ENCODE results near the gene CSPG4. TPM values are rescaled to one million over a fixed set of nuclear protein-coding genes. Genes with fewer than 3 reads are reported as not detected.
A peak's percentile ranks its signal among the peaks of the same experiment; 100 is the strongest.

Gene CSPG4
- total and polyA plus RNA-seq, 9 of the 15 experiments (the other 6 are each of a cell fraction or from before 2014, with no cell fraction given), result under 0.01 to 0.07 (median 0.04) TPM; not detected in 5

DNA sequence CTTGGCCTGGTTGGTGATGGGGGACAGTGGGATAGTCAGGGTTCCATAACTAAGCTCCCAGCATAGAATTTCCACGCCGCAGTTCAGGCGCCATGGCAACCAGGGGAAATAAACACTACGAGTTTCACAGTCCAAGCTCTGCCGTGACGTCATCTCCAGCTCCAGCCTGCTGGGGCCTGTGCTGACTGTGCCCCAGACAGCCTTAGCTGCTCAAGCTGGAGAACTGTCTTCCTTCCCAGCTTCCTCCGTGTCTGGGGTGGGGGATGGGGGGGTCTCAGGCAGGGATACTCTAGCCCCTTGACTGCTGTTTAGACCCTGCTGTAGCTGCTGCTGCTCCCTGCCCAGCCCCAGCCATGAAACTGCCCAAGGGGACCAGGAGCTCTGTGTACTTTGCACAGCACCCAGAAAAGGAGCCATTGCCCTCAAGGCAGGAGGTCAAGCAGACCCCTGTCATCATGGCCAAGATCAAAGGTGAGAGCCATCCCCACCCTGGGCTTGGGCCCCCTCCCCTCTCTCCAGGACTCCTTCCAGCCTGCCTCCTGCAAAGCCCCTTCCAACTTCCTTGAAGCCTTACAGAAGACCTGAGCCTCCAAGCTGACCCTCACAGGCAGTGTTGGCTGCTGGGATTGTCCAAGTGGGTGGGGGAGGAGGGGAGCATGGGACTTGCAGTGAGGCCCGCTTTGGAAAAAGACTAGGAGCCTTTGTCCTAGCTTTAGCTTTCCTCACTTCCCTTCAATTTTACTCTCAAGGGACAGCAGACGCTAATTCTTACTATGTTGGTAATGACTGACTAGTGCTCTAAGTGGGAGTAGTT lies 11.4 kb upstream of the CSPG4 start (continued):
- peak; percentile 92 for TF ChIP-seq RFX1 (IDR thresholded peaks at IDR 0.05)
- no peak for TF ChIP-seq SMAD2 (IDR thresholded peaks at IDR 0.05; ENCODE audit: low read depth, low read length)
- no peak for TF ChIP-seq AFF4 (CRISPR knock-in tag; IDR thresholded peaks at IDR 0.05)
- no peak for TF ChIP-seq UBTF (IDR thresholded peaks at IDR 0.05; ENCODE audit: borderline replicate concordance in 1 of 2, low read depth in 2 of 2, low read length in 2 of 2)
- 0 out of 2 replicates have a peak, but pooled peaks have one; percentile 44 for TF ChIP-seq KHSRP (IDR thresholded peaks at IDR 0.05)
- no peak for TF ChIP-seq RBM17 (IDR thresholded peaks at IDR 0.05; ENCODE audit: borderline replicate concordance, low read depth, low read length)
- TF ChIP-seq CCAR2 (IDR thresholded peaks at IDR 0.05; ENCODE audit: low read depth, low read length), result no peak
- TF ChIP-seq HSF4 (CRISPR knock-in tag; IDR thresholded peaks at IDR 0.05; ENCODE audit: borderline replicate concordance), result no peak
- no peak for TF ChIP-seq TSC22D4 (tag; IDR thresholded peaks at IDR 0.05)
- no peak for TF ChIP-seq CBFA2T2 (conservative IDR thresholded peaks at IDR 0.05)
- TF ChIP-seq PCBP2 (IDR thresholded peaks at IDR 0.05; ENCODE audit: low read depth, low read length, poor library complexity, severe bottlenecking), result no peak
- TF ChIP-seq CBFB (CRISPR knock-in tag; IDR thresholded peaks at IDR 0.05), result no peak
- no peak for TF ChIP-seq CBX5 (IDR thresholded peaks at IDR 0.05; ENCODE audit: borderline replicate concordance, low read depth)
- TF ChIP-seq RB1 (IDR thresholded peaks at IDR 0.05; ENCODE audit: low read depth), result no peak
- no peak for TF ChIP-seq TCF7 (IDR thresholded peaks at IDR 0.05; ENCODE audit: borderline replicate concordance)
- peak; percentile 66; the same call in 1 of the 2 replicates for TF ChIP-seq BMI1 (IDR thresholded peaks at IDR 0.05; ENCODE audit: low read length)
- TF ChIP-seq NR2C2 (CRISPR knock-in tag; IDR thresholded peaks at IDR 0.05), result no peak
- TF ChIP-seq NR2C2 (tag; IDR thresholded peaks at IDR 0.05), result no peak
- TF ChIP-seq BCL6 (CRISPR knock-in tag; IDR thresholded peaks at IDR 0.05), result no peak
- TF ChIP-seq RBBP5 (IDR thresholded peaks at IDR 0.05; ENCODE audit: borderline replicate concordance, insufficient read depth, low read length, poor library complexity, severe bottlenecking), result no peak
- no peak for TF ChIP-seq NFRKB (IDR thresholded peaks at IDR 0.05; ENCODE audit: low read depth)
- TF ChIP-seq TCFL5 (CRISPR knock-in tag; conservative IDR thresholded peaks at IDR 0.05), result no peak
- no peak for TF ChIP-seq POLR2B (IDR thresholded peaks at IDR 0.05; ENCODE audit: low read depth, partially characterized antibody)
- no peak for TF ChIP-seq ELF2 (CRISPR knock-in tag; IDR thresholded peaks at IDR 0.05)
- no peak for TF ChIP-seq KLF13 (tag; IDR thresholded peaks at IDR 0.05; ENCODE audit: borderline replicate concordance, low read depth)
